ENCODE data around the gene ICOS.

Gene ICOS

GRCh38 chr2:203936535-203936934, at the start of gene ICOS:
Gene ICOS (plus strand): TSS chr2:203936763. CDS start chr2:203936815, 52 bp downstream.
- Mint-ChIP-seq H3K4me1 (ENCODE audit: low read depth) (peaks cover 61% of the 10 kb centered on the region), H3K9me3 (peaks cover 2% of the 10 kb centered on the region), H3K27me3 (no peaks in the 10 kb centered on the region), H3K36me3 (ENCODE audit: low read depth) (peaks cover 71% of the 10 kb centered on the region), H3K27ac (peak within 1 kb of the TSS; percentile 98), H3K4me3 (peak within 1 kb of the TSS; percentile 92)
- DNase-seq, result no peak

- Mint-ChIP-seq H3K36me3 (ENCODE audit: low read depth) (no peaks in the 10 kb centered on the region), H3K9me3 (peaks cover 10% of the 10 kb centered on the region), H3K4me1 (ENCODE audit: low read depth) (peaks cover 89% of the 10 kb centered on the region), H3K27ac (peak overlapping the region; percentile 89), H3K4me3 (no peak overlapping the region), H3K27me3 (no peaks in the 10 kb centered on the region)
- DNase-seq, result no peak
Measured at GRCh38 chr2:203887677-203888076, 48.9 kb upstream of the ICOS start.

GRCh38 chr2:203889542-203889941, 47.0 kb upstream of the ICOS start:
- Mint-ChIP-seq H3K4me1 (ENCODE audit: low read depth) (peaks cover 92% of the 10 kb centered on the region), H3K27ac (peak overlapping the region; percentile 88), H3K9me3 (peaks cover 10% of the 10 kb centered on the region), H3K4me3 (no peak overlapping the region), H3K36me3 (ENCODE audit: low read depth) (no peaks in the 10 kb centered on the region), H3K27me3 (no peaks in the 10 kb centered on the region)
- no peak for DNase-seq

- Mint-ChIP-seq H3K27me3 (no peaks in the 10 kb centered on the region), H3K27ac (peak overlapping the region; percentile 88), H3K9me3 (peaks cover 10% of the 10 kb centered on the region), H3K4me1 (ENCODE audit: low read depth) (peaks cover 93% of the 10 kb centered on the region), H3K4me3 (peak overlapping the region; percentile 24), H3K36me3 (ENCODE audit: low read depth) (no peaks in the 10 kb centered on the region)
- no peak for DNase-seq
Measured at GRCh38 chr2:203889944-203890343, 46.6 kb upstream of the ICOS start.

- H3K27me3 Mint-ChIP-seq, result no peaks in the 10 kb centered on the region
- H3K4me1 Mint-ChIP-seq (ENCODE audit: low read depth), result peaks cover 90% of the 10 kb centered on the region
- H3K9me3 Mint-ChIP-seq, result peaks cover 10% of the 10 kb centered on the region
- no peak for DNase-seq
- peak overlapping the region; percentile 24 for H3K4me3 Mint-ChIP-seq
- H3K36me3 Mint-ChIP-seq (ENCODE audit: low read depth), result no peaks in the 10 kb centered on the region
- H3K27ac Mint-ChIP-seq, result peak overlapping the region; percentile 88
Measured at GRCh38 chr2:203890733-203891132, 45.8 kb upstream of the ICOS start.

- Mint-ChIP-seq H3K9me3 (peaks cover 10% of the 10 kb centered on the region), H3K4me3 (peak overlapping the region; percentile 24), H3K27ac (peak overlapping the region; percentile 88), H3K36me3 (ENCODE audit: low read depth) (no peaks in the 10 kb centered on the region), H3K4me1 (ENCODE audit: low read depth) (peaks cover 86% of the 10 kb centered on the region), H3K27me3 (no peaks in the 10 kb centered on the region)
- DNase-seq, result peak; percentile 59
Measured at GRCh38 chr2:203891474-203891873, 45.1 kb upstream of the ICOS start.

GRCh38 chr2:203892207-203892606, 44.4 kb upstream of the ICOS start:
- Mint-ChIP-seq H3K27ac (peak overlapping the region; percentile 88), H3K4me1 (ENCODE audit: low read depth) (peaks cover 86% of the 10 kb centered on the region), H3K9me3 (peaks cover 10% of the 10 kb centered on the region), H3K27me3 (no peaks in the 10 kb centered on the region), H3K4me3 (no peak overlapping the region), H3K36me3 (ENCODE audit: low read depth) (no peaks in the 10 kb centered on the region)
- no peak for DNase-seq

- Mint-ChIP-seq H3K27me3 (no peaks in the 10 kb centered on the region), H3K4me1 (ENCODE audit: low read depth) (peaks cover 84% of the 10 kb centered on the region), H3K9me3 (peaks cover 7% of the 10 kb centered on the region), H3K4me3 (no peak overlapping the region), H3K36me3 (ENCODE audit: low read depth) (no peaks in the 10 kb centered on the region), H3K27ac (peak overlapping the region; percentile 91)
- DNase-seq, result no peak
Measured at GRCh38 chr2:203893401-203893800, 43.2 kb upstream of the ICOS start.

- Mint-ChIP-seq H3K27me3 (no peaks in the 10 kb centered on the region), H3K27ac (peak overlapping the region; percentile 91), H3K36me3 (ENCODE audit: low read depth) (no peaks in the 10 kb centered on the region), H3K4me3 (no peak overlapping the region), H3K4me1 (ENCODE audit: low read depth) (peaks cover 83% of the 10 kb centered on the region), H3K9me3 (peaks cover 7% of the 10 kb centered on the region)
- DNase-seq, result no peak
Measured at GRCh38 chr2:203893840-203894239, 42.7 kb upstream of the ICOS start.

- Mint-ChIP-seq H3K27ac (peak overlapping the region; percentile 91), H3K4me1 (ENCODE audit: low read depth) (peaks cover 83% of the 10 kb centered on the region), H3K27me3 (no peaks in the 10 kb centered on the region), H3K9me3 (peaks cover 7% of the 10 kb centered on the region), H3K4me3 (no peak overlapping the region), H3K36me3 (ENCODE audit: low read depth) (no peaks in the 10 kb centered on the region)
- no peak for DNase-seq
Measured at GRCh38 chr2:203894262-203894661, 42.3 kb upstream of the ICOS start.

- H3K27ac Mint-ChIP-seq, result peak overlapping the region; percentile 67
- no peak overlapping the region for H3K4me3 Mint-ChIP-seq
- DNase-seq, result no peak
- H3K36me3 Mint-ChIP-seq (ENCODE audit: low read depth), result peaks cover 14% of the 10 kb centered on the region
- H3K4me1 Mint-ChIP-seq (ENCODE audit: low read depth), result peaks cover 52% of the 10 kb centered on the region
- no peaks in the 10 kb centered on the region for H3K27me3 Mint-ChIP-seq
- peaks cover 16% of the 10 kb centered on the region for H3K9me3 Mint-ChIP-seq
Measured at GRCh38 chr2:203897544-203897943, 39.0 kb upstream of the ICOS start.

GRCh38 chr2:203898657-203899056, 37.9 kb upstream of the ICOS start:
- DNase-seq, result no peak
- Mint-ChIP-seq H3K27me3 (no peaks in the 10 kb centered on the region), H3K36me3 (ENCODE audit: low read depth) (peaks cover 15% of the 10 kb centered on the region), H3K4me1 (ENCODE audit: low read depth) (peaks cover 46% of the 10 kb centered on the region), H3K9me3 (peaks cover 18% of the 10 kb centered on the region), H3K27ac (no peak overlapping the region), H3K4me3 (no peak overlapping the region)

- Mint-ChIP-seq H3K4me3 (no peak overlapping the region), H3K9me3 (peaks cover 23% of the 10 kb centered on the region), H3K36me3 (ENCODE audit: low read depth) (peaks cover 16% of the 10 kb centered on the region), H3K27ac (no peak overlapping the region), H3K4me1 (ENCODE audit: low read depth) (peaks cover 30% of the 10 kb centered on the region), H3K27me3 (no peaks in the 10 kb centered on the region)
- no peak for DNase-seq
Measured at GRCh38 chr2:203900253-203900652, 36.3 kb upstream of the ICOS start.

- Mint-ChIP-seq H3K4me1 (ENCODE audit: low read depth) (peaks cover 15% of the 10 kb centered on the region), H3K9me3 (peaks cover 23% of the 10 kb centered on the region), H3K27ac (no peak overlapping the region), H3K36me3 (ENCODE audit: low read depth) (peaks cover 16% of the 10 kb centered on the region), H3K4me3 (no peak overlapping the region), H3K27me3 (no peaks in the 10 kb centered on the region)
- DNase-seq, result no peak
Measured at GRCh38 chr2:203904022-203904421, 32.5 kb upstream of the ICOS start.

- Mint-ChIP-seq H3K27ac (no peak overlapping the region), H3K4me1 (ENCODE audit: low read depth) (peaks cover 28% of the 10 kb centered on the region), H3K36me3 (ENCODE audit: low read depth) (peaks cover 15% of the 10 kb centered on the region), H3K9me3 (peaks cover 22% of the 10 kb centered on the region), H3K27me3 (no peaks in the 10 kb centered on the region), H3K4me3 (no peak overlapping the region)
- DNase-seq, result no peak
Measured at GRCh38 chr2:203905656-203906055, 30.9 kb upstream of the ICOS start.

Measured in activated T-cell treated with anti-CD3 and anti-CD28 coated beads, Interleukin-2, amount 50 U/mL, for 24 hours (primary cell).